SU-DHL-6 (cell line): ENCODE data around the gene EXOSC10.

Source experiments
- H2AFZ ChIP-seq: fragments of 200-600 bp; sonication (generic); 2 replicates; pipeline ENCODE4 v1.6.1; 2014; ENCODE audit warnings: low read depth, mild to moderate bottlenecking, moderate library complexity, mixed read lengths, antibody characterized with exemption, low read length; ENCODE audit not compliant: severe bottlenecking
- H3F3A ChIP-seq: fragments of 200-600 bp; shearing (Covaris generic); 2 replicates; pipeline ENCODE4 v1.6.0; 2016; ENCODE audit warnings: antibody characterized with exemption, mild to moderate bottlenecking; ENCODE audit not compliant: insufficient read depth
- H3K27ac ChIP-seq: fragments of 200-600 bp; sonication (generic); 2 replicates; pipeline ENCODE4 v1.5.1; 2016; ENCODE audit warnings: low read depth, mild to moderate bottlenecking, low read length, moderate library complexity, mixed read lengths
- H3K27me3 ChIP-seq: fragments of 200-600 bp; sonication (generic), shearing (Covaris generic); 2 replicates; pipeline ENCODE4 v1.6.0; 2014; ENCODE audit warnings: mild to moderate bottlenecking, low read length
- H3K36me3 ChIP-seq: fragments of 200-600 bp; sonication (generic); 2 replicates; pipeline ENCODE4 v1.6.1; 2014; ENCODE audit warnings: mild to moderate bottlenecking, low read length, mixed read lengths
- H3K4me2 ChIP-seq: fragments of 300-600, 200-600 bp; shearing (Covaris generic), sonication (generic); 2 replicates; pipeline ENCODE4 v1.6.0; 2014; ENCODE audit warnings: low read length, low read depth, mild to moderate bottlenecking; ENCODE audit not compliant: poor library complexity, severe bottlenecking
- H3K4me3 ChIP-seq: fragments of 200-600 bp; sonication (generic); 2 replicates; pipeline ENCODE4 v1.5.1; 2014; ENCODE audit warnings: antibody characterized with exemption, low read length, mild to moderate bottlenecking, mixed read lengths; ENCODE audit not compliant: insufficient read depth, poor library complexity, severe bottlenecking
- H3K79me2 ChIP-seq: fragments of 200-600 bp; sonication (generic); 2 replicates; pipeline ENCODE4 v1.6.1; 2014; ENCODE audit warnings: mild to moderate bottlenecking, low read length, moderate library complexity; ENCODE audit not compliant: insufficient read depth
- H3K9ac ChIP-seq: fragments of 200-600 bp; sonication (generic); 2 replicates; pipeline ENCODE4 v1.7.0; 2014; ENCODE audit warnings: mild to moderate bottlenecking, low read length
- H3K9me2 ChIP-seq: fragments of 200-600 bp; sonication (generic); replicated peaks from 2 replicates; pipeline ENCODE4 v1.6.1; 2014; ENCODE audit warnings: low read length; ENCODE audit not compliant: insufficient read depth
- H3K9me3 ChIP-seq: fragments of 200-600 bp; sonication (generic); 2 replicates; pipeline ENCODE4 v1.6.1; 2014; ENCODE audit warnings: low read length, mixed read lengths; ENCODE audit not compliant: insufficient read depth
- H4K20me1 ChIP-seq: fragments of 200-600 bp; sonication (generic); 2 replicates; pipeline ENCODE4 v1.6.1; 2014; ENCODE audit warnings: low read depth, mild to moderate bottlenecking, antibody characterized with exemption, low read length, moderate library complexity, mixed read lengths
- CTCF ChIP-seq: fragments of 200-600 bp; sonication (generic); IDR thresholded peaks from one replicate; pipeline ENCODE4 v1.5.1; 2017; ENCODE audit warnings: antibody characterized with exemption, mild to moderate bottlenecking, low read length, moderate library complexity; ENCODE audit not compliant: insufficient read depth, poor library complexity, severe bottlenecking
- EZH2phosphoT487 ChIP-seq: fragments of 200-600 bp; sonication (generic), shearing (Covaris generic); conservative IDR thresholded peaks from 2 replicates; pipeline ENCODE4 v1.6.1; 2018; ENCODE audit warnings: mild to moderate bottlenecking, antibody characterized with exemption, low read length, moderate library complexity, mixed read lengths

Gene EXOSC10

GRCh38 chr1:11134898-11135266 is 35.2 kb upstream of the EXOSC10 start:
- Histone ChIP-seq H3K36me3 (peaks cover 5% of the 10 kb centered on the region; the same call in 1 of the 2 replicates), H3F3A (no peaks in the 10 kb centered on the region), H3K27me3 (no peaks in the 10 kb centered on the region), H3K9me3 (no peaks in the 10 kb centered on the region), H4K20me1 (no peaks in the 10 kb centered on the region), H3K4me3 (no peak overlapping the region), H3K4me2 (no peak overlapping the region), H3K27ac (no peak overlapping the region), H3K9me2 (no peaks in the 10 kb centered on the region), H3K9ac (no peak overlapping the region), H2AFZ (no peak overlapping the region), H3K79me2 (no peaks in the 10 kb centered on the region)
- TF ChIP-seq EZH2phosphoT487 (no peak), CTCF (no peak)

DNA sequence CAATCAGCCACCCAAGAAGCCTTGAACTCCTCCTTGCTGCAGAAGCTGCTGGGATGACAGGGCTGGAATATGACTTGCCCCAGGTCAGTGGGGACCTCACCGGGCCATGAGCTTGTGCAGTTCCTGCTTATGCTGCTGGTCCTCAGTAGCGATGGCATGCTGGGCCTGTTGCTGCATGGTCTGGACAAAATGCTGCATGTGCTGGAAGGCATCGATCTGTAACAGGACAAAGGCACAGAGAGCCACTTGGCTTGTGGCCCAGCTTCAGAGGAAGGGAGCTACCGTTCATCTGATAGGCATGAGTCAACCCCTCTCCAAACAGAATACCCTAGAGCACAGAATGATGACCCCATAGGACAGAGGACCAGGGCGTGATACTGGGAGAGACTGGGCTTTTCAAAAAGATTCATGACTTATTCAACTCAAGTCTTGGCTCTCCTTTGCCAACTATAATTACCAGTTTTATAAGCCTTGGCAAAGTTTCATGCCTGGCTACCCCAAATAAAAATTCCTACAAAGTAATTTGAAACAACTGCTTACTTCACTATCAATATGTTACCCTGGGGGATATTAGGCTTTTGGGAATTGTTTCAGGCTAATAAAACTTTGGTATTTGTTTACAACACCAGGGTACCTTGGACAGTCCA is 34.7 kb upstream of the EXOSC10 start:
- Histone ChIP-seq H3K4me3 (no peak overlapping the region), H3K4me2 (no peak overlapping the region), H3K9ac (no peak overlapping the region), H3F3A (no peaks in the 10 kb centered on the region), H3K9me3 (no peaks in the 10 kb centered on the region), H3K79me2 (no peaks in the 10 kb centered on the region), H4K20me1 (no peaks in the 10 kb centered on the region), H2AFZ (no peak overlapping the region), H3K27ac (no peak overlapping the region), H3K9me2 (no peaks in the 10 kb centered on the region), H3K36me3 (peaks cover 5% of the 10 kb centered on the region; the same call in 1 of the 2 replicates), H3K27me3 (no peaks in the 10 kb centered on the region)
- no peak for TF ChIP-seq CTCF
- no peak for TF ChIP-seq EZH2phosphoT487

DNA sequence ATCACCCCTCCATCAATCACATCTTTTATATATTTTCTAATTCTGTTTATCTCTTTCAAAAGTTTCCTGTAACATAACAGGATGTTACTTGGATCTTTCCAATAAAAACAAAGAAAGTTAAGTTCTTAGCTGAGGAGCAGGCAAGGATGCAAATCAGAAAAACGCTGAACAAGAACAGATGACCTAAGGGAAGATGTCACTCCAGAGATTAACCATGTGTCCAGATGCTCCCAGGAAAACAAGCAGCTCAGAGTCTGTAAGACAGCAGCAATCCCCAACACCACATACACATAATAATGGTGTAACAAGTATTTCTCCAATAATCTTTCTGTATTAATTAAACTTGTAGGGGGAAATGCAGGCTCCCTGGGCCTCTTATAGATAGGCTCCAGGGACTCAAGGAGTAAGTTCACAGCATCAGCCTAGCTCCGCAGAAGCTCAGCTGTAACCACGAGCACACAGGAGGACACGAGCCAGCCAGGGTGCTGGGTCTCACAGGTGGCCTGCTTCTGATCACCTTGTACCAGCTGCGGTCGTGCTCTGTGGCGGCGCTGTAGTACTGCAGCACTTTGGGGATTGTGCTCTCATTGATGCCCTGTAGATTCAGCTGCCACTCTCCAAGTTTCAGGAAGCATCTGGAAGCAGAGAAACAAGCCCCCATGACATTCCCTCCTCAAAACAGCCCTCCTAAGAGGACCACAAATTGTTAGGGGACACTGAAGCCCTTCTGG is 33.1 kb upstream of the EXOSC10 start:
- no peak overlapping the region for H3K9ac ChIP-seq
- H3K4me3 ChIP-seq, result no peak overlapping the region
- H3K27ac ChIP-seq, result no peak overlapping the region

More for the DNA sequence above, 33.1 kb upstream of the EXOSC10 start:
- H2AFZ ChIP-seq, result no peak overlapping the region
- peaks cover 10% of the 10 kb centered on the region; the same call in 1 of the 2 replicates for H3K36me3 ChIP-seq
- no peaks in the 10 kb centered on the region for H3K9me3 ChIP-seq
- TF ChIP-seq EZH2phosphoT487, result no peak
- TF ChIP-seq CTCF, result no peak
- no peaks in the 10 kb centered on the region for H3K9me2 ChIP-seq
- H3K4me2 ChIP-seq, result no peak overlapping the region
- H4K20me1 ChIP-seq, result no peaks in the 10 kb centered on the region
- H3F3A ChIP-seq, result no peaks in the 10 kb centered on the region
- no peaks in the 10 kb centered on the region for H3K27me3 ChIP-seq
- no peaks in the 10 kb centered on the region for H3K79me2 ChIP-seq
